ENCODE results near the gene GIMAP5.

Gene GIMAP5

GRCh38 chr7:150737265-150738055, at the start of gene GIMAP5:
Gene GIMAP5 (plus strand): TSS chr7:150737418. CDS start chr7:150740885, 3,467 bp downstream.
- DNase-seq, result peak; percentile 67

GRCh38 chr7:150688630-150689029, 48.6 kb upstream of the GIMAP5 start:
- no peak for DNase-seq

DNA sequence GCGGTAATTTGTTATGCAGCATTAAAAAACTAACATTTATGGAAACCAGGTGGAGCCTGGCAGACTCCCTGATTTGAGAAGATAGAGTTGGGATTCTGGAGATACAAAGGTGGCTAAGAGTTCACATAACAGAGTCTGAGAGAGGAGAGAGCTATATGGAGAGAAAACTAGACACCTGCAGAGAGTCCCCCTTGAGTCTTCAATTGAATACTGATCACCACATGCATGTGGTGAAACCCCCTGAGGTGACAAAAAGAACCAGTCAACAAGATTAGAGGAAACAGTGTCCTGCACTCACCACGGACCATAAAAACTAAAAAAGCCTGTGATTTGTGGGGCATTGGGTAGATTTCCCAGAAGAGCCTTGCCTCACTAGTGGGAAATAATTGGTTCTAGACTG, 41.6 kb upstream of the GIMAP5 start:
- no peak for DNase-seq

- DNase-seq, result no peak
Measured at GRCh38 chr7:150703209-150703608, 34.0 kb upstream of the GIMAP5 start.

GRCh38 chr7:150715293-150715692, 21.9 kb upstream of the GIMAP5 start:
- peak; percentile 37 for DNase-seq

- DNase-seq, result peak; percentile 32
Measured at GRCh38 chr7:150715738-150716137, 21.5 kb upstream of the GIMAP5 start.

GRCh38 chr7:150716368-150716767, 20.9 kb upstream of the GIMAP5 start, which contains the start of gene GIMAP1:
Gene GIMAP1 (plus strand): TSS chr7:150716613. CDS start chr7:150719048, 2,435 bp downstream.
- DNase-seq, result peak; percentile 75

- DNase-seq, result no peak
Measured at GRCh38 chr7:150716939-150717338, 20.3 kb upstream of the GIMAP5 start.

DNA sequence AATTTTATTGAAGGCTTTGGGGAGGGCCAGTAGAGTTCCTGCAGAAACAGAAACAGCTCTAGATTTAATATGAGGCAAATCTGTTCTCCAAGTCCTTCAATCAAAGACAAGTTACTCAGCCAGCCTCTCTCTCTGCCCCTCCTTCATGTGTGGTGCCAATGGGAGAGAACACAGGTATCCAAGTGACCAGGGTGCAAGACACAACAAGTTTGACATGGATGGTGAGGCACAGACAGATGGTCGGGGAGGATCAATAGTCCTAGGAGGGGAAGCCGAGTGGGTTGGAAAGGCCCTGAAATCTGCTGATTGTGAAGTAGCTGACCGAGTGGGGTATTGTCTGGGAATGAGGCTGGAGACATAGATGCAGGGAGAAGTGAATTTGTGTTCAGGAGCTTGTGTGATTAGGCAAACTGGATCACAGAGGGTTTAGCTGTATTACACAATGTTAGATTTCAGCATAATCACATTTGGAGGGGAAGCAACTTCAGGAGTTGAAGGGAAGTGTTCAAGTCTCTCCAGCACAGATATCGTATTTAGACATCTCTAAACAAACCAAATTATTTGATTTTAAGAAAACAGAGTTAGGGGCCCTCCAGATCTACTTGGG, 19.3 kb upstream of the GIMAP5 start:
- peak; percentile 35 for DNase-seq

GRCh38 chr7:150719436-150719835, 17.8 kb upstream of the GIMAP5 start:
- no peak for DNase-seq

- DNase-seq, result no peak
Measured at GRCh38 chr7:150719960-150720891, 17.0 kb upstream of the GIMAP5 start.

- DNase-seq, result no peak
Measured at GRCh38 chr7:150721970-150722373, 15.2 kb upstream of the GIMAP5 start.

DNA sequence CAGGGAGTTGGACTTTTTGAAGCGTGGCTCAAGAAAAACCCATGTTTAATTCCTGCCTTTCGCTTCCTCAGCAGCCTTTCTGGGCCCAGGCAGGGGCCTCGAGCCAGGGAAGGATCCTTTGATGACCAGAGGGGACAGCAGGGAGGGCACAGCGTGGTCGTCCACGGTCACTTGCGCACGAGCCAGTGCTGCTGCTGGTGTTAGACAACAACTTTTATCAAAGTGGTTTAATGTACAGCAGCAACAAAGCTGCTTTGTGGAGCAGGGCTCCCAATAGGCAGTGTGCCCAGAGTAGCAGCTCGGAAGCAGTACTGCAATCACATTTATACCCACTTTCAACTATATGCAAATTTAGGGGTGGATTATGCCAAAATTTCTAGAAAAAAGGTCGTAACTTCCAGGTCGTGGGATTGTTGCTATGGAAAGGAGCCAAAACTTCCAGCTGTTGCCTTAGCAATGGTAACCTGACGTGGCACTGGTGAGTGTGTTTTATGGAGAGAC, 14.7 kb upstream of the GIMAP5 start:
- no peak for DNase-seq

- no peak for DNase-seq
Measured at GRCh38 chr7:150723467-150723866, 13.8 kb upstream of the GIMAP5 start.

DNA sequence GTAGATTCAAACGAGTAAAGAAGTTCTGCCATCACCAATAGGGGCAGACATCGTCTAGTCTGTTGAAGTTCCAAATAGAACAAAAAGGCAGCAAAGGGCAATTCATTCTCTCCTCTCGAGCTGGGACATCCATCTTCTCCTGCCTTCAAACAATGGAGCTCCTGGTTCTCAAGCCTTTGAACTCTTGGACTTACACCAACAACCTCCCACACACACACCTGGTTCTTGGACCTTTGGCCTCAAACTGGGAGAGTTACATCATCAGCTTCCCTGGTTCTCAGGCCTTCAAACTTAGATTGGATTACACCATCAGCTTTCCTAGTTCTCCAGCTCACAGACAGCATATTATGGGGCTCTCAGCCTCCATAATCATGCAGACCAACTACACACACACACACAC, 9.8 kb upstream of the GIMAP5 start:
- DNase-seq, result no peak

GRCh38 chr7:150728011-150728410, 9.2 kb upstream of the GIMAP5 start:
- DNase-seq, result no peak

DNA sequence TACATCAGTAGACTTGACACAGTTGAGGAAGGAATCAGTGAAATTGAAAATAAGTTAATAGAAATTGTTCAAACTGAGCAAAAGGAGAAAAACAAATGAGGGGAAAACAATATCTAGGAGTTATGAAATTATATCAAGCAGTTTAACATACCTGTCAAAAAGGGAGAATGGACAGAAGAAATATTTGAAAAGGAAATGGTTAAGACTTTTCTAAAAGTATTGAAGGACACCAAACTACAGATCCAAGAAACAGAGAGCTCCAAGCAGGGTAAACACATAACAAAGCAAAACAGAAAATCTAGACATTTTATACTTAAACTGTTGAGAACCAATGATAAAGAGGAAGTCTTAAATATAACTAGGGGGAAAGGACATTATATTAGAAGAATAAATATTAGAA, 8.6 kb upstream of the GIMAP5 start:
- DNase-seq, result no peak

GRCh38 chr7:150731916-150732315, 5.3 kb upstream of the GIMAP5 start:
- DNase-seq, result peak; percentile 37

- DNase-seq, result peak; percentile 44
Measured at GRCh38 chr7:150732786-150733481, 4.3 kb upstream of the GIMAP5 start.

- DNase-seq, result no peak
Measured at GRCh38 chr7:150733482-150734095, 3.6 kb upstream of the GIMAP5 start.

DNA sequence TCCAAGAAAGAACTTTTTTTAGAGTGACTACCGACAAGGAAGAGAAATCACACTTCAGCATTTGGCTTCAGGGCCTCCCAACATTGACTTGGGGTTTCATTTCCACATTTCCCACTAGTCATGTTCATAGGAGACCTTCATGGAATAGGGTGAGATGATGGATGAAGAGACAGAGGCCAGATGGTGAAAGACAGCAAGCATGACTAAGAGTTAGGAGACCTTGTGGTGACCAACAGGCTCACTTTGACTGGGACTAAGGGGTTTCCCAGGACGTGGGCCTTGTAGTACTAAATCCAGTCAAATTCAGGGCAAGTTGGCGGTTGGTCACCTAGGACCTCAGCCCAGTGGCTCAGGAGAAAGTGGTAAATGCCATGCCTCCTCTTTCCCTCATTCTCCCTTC, 3.0 kb upstream of the GIMAP5 start:
- DNase-seq, result no peak

Measured in CD4-positive, alpha-beta T cell treated with Interleukin-10 for 1 hour (primary cell).